ENCODE results near the gene BHLHA15. TPM values are rescaled to one million over a fixed set of nuclear protein-coding genes. Genes with fewer than 3 reads are reported as not detected.
A peak's percentile ranks its signal among the peaks of the same experiment; 100 is the strongest.

The BHLHA15 gene
- total RNA-seq, 4 donors from 2014 or later = 0.81 TPM; not detected in 3

DNA sequence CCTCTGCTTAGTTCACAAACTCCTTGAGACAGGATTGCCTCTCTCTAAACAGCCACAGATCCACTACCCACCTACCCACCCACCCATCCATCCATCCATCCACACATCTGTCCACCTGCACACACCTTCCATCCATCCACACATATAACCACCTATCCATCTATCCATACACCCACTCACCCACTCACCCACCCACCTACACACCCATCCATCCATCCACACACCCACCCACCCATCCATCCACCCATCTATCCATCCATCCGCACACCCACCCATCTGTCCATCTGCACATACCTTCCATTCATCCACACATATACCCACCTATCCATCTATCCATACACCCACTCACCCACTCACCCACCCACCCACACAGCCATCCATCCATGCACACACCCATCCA is 31.1 kb downstream of the BHLHA15 start:
- Histone ChIP-seq H3K27ac (no peak overlapping the region), H3K36me3 (peaks cover 0 to 80% of the 10 kb centered on the region in 2 donors), H3K9me3 (no peaks in the 10 kb centered on the region), H3K27me3 (no peaks in the 10 kb centered on the region), H3K4me3 (no peak overlapping the region), H3K4me1 (peaks cover 0 to 4% (median 0%) of the 10 kb centered on the region in 3 donors)
- TF ChIP-seq, protein P1, sequence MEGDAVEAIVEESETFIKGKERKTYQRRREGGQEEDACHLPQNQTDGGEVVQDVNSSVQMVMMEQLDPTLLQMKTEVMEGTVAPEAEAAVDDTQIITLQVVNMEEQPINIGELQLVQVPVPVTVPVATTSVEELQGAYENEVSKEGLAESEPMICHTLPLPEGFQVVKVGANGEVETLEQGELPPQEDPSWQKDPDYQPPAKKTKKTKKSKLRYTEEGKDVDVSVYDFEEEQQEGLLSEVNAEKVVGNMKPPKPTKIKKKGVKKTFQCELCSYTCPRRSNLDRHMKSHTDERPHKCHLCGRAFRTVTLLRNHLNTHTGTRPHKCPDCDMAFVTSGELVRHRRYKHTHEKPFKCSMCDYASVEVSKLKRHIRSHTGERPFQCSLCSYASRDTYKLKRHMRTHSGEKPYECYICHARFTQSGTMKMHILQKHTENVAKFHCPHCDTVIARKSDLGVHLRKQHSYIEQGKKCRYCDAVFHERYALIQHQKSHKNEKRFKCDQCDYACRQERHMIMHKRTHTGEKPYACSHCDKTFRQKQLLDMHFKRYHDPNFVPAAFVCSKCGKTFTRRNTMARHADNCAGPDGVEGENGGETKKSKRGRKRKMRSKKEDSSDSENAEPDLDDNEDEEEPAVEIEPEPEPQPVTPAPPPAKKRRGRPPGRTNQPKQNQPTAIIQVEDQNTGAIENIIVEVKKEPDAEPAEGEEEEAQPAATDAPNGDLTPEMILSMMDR (IDR thresholded peaks at IDR 0.05) = no peak
- TF ChIP-seq EP300 (IDR thresholded peaks at IDR 0.05) (no peak), POLR2A (IDR thresholded peaks at IDR 0.05) (no peak), POLR2AphosphoS5 (IDR thresholded peaks at IDR 0.05) (no peak)
- no peak for ATAC-seq
- 92 to 94% methylated on average over 1 of the region's 1 CpG for WGBS, 2 donors (ENCODE audit: low coverage in 1 of 2)

DNA sequence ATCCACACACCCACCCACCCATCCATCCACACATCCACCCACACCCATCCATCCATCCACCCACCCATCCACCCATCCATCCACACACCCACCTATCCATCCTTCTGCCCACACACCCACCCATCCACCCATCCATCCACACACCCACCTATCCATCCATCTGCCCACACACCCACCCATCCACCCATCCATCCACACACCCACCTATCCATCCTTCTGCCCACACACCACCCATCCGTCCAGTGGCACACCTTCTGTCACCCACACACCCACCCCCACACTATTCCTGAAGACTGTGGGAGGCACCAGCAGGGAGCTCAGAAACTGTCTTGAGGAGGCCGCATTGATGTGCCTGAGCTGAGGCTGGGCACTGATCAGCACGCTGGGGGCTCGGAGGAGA is 31.7 kb downstream of the BHLHA15 start:
- Histone ChIP-seq H3K27me3 (no peaks in the 10 kb centered on the region), H3K36me3 (peaks cover 0 to 75% of the 10 kb centered on the region in 2 donors), H3K4me3 (no peak overlapping the region), H3K27ac (no peak overlapping the region), H3K9me3 (no peaks in the 10 kb centered on the region), H3K4me1 (peaks cover 0 to 7% (median 0%) of the 10 kb centered on the region in 3 donors)
- ATAC-seq = no peak
- 100% methylated on average over 1 of the region's 4 CpGs; no CpG with 5 or more reads in 1 of the 2 donors for WGBS, 2 donors (ENCODE audit: low coverage in 1 of 2)
- TF ChIP-seq POLR2AphosphoS5 (IDR thresholded peaks at IDR 0.05) (no peak), POLR2A (IDR thresholded peaks at IDR 0.05) (no peak), EP300 (IDR thresholded peaks at IDR 0.05) (no peak)
- TF ChIP-seq, protein P1 (IDR thresholded peaks at IDR 0.05) = no peak

DNA sequence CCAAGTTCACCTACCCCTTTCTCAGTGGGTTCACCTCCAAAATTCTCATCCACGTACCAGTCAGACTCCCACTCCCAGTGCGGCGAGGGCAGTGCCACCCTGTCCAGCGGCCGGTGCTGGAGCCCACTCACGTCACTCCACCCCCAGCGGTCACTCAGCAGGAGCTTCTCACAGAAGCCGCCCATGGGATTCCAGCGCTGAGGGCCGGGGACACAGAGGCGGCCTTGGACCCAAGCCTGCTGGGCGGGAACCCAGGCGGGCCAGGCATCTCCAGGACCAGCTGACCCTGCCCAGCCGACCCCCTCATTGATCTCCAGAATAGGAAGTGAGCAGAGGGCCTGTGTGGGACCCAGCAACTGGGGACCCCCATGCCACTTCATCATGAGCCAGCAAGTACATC is 33.6 kb downstream of the BHLHA15 start:
- ATAC-seq = no peak
- Histone ChIP-seq H3K36me3 (peaks cover 0 to 55% of the 10 kb centered on the region in 2 donors), H3K9me3 (no peaks in the 10 kb centered on the region), H3K27me3 (no peaks in the 10 kb centered on the region), H3K27ac (peak overlapping the region in 1 of 4 donors; percentile 37), H3K4me1 (peaks cover 0 to 24% (median 0%) of the 10 kb centered on the region in 3 donors), H3K4me3 (no peak overlapping the region)
- TF ChIP-seq POLR2AphosphoS5 (IDR thresholded peaks at IDR 0.05) = no peak
- TF ChIP-seq, protein P1 (IDR thresholded peaks at IDR 0.05) = no peak
- no peak for TF ChIP-seq EP300 (IDR thresholded peaks at IDR 0.05)
- TF ChIP-seq POLR2A (IDR thresholded peaks at IDR 0.05) = no peak
- no CpG with 5 or more reads among the region's 14 CpGs for WGBS, 2 donors (ENCODE audit: low coverage in 1 of 2)

DNA sequence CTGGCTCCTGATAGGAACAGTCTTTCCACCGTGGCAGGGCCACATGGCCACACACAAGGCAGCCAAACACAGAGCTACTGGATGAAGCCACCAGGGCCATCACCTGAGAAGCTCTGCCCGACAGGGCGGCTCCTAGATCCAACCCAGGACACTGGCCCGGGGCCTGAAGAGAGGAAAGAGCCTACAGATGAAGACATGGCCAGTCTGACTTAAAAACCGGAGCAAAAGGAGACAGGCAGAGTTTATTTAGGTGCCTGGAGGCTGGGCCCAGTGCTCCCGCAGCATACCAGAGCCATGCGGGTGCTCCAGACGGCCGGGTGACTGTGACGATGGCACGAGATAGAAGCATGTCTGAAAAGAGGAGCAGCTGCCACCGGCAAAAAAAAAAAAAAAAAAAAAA is 36.9 kb downstream of the BHLHA15 start:
- TF ChIP-seq EP300 (IDR thresholded peaks at IDR 0.05) = no peak
- no peak for TF ChIP-seq POLR2AphosphoS5 (IDR thresholded peaks at IDR 0.05)
- TF ChIP-seq POLR2A (IDR thresholded peaks at IDR 0.05) = no peak
- TF ChIP-seq, protein P1 (IDR thresholded peaks at IDR 0.05) = no peak
- H3K36me3 ChIP-seq = peaks cover 0 to 29% of the 10 kb centered on the region in 2 donors
- H3K4me1 ChIP-seq = peaks cover 0 to 51% (median 14%) of the 10 kb centered on the region in 3 donors
- no peak overlapping the region for H3K4me3 ChIP-seq
- H3K27ac ChIP-seq = no peak overlapping the region
- WGBS, 2 donors (ENCODE audit: low coverage in 1 of 2) = 90% methylated on average over 2 of the region's 12 CpGs; no CpG with 5 or more reads in 1 of the 2 donors
- ATAC-seq = no peak
- H3K9me3 ChIP-seq = no peaks in the 10 kb centered on the region
- H3K27me3 ChIP-seq = no peaks in the 10 kb centered on the region

DNA sequence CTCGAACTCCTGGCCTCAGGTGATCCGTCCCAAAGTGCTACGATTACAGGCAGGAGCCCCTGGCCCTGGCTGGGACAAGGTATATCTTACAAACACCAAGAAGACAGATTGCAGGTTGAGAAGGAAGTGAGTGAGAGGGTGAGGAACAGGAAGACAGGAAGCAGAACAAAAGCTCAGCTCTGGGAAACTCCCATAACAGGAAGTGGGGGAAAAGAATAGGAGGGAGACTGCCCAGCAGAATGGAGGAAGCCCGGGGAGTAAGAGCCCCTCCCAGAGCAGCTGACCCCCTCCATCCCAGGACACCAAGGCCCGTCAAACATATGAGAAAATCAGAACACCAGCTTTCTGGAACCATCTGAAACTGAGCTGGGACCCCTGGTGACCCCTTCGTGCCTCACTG is 37.9 kb downstream of the BHLHA15 start:
- Histone ChIP-seq H3K4me3 (no peak overlapping the region), H3K27ac (peak overlapping the region in 3 of 4 donors; percentile 5 to 62 (median 41)), H3K27me3 (no peaks in the 10 kb centered on the region), H3K9me3 (no peaks in the 10 kb centered on the region), H3K4me1 (peaks cover 0 to 60% (median 19%) of the 10 kb centered on the region in 3 donors), H3K36me3 (peaks cover 0 to 20% of the 10 kb centered on the region in 2 donors)
- 64% methylated on average over 4 of the region's 6 CpGs; no CpG with 5 or more reads in 1 of the 2 donors for WGBS, 2 donors (ENCODE audit: low coverage in 1 of 2)
- ATAC-seq = no peak
- TF ChIP-seq, protein P1 (IDR thresholded peaks at IDR 0.05) = no peak
- TF ChIP-seq EP300 (IDR thresholded peaks at IDR 0.05) = no peak
- no peak for TF ChIP-seq POLR2AphosphoS5 (IDR thresholded peaks at IDR 0.05)
- no peak for TF ChIP-seq POLR2A (IDR thresholded peaks at IDR 0.05)

All from gastroesophageal sphincter (tissue), 4 donors.